ENCODE results near the gene CTSL.
A peak's percentile ranks its signal among the peaks of the same experiment; 100 is the strongest.

The CTSL gene

GRCh38 chr9:87711857-87712800 is 13.8 kb upstream of the CTSL start (continued):
- no peak for TF ChIP-seq ZNF16 (tag by site-specific recombination; IDR thresholded peaks at IDR 0.05; ENCODE audit: low read depth)
- 0 out of 2 replicates have a peak, but pooled peaks have one; percentile 22 for TF ChIP-seq ZNF629 (tag by site-specific recombination; IDR thresholded peaks at IDR 0.05)
- peak; percentile 82 for TF ChIP-seq ZFHX2 (tag by site-specific recombination; conservative IDR thresholded peaks at IDR 0.05)
- peak; percentile 37 for TF ChIP-seq ZNF366 (tag by site-specific recombination; conservative IDR thresholded peaks at IDR 0.05)
- no peak for TF ChIP-seq FEZF1 (tag by site-specific recombination; IDR thresholded peaks at IDR 0.05)
- TF ChIP-seq ZNF223 (tag by site-specific recombination; IDR thresholded peaks at IDR 0.05): no peak

GRCh38 chr9:87712801-87713277 is 13.1 kb upstream of the CTSL start:
- H3K4me3 ChIP-seq (ENCODE audit: low read depth, low read length): no peak overlapping the region
- CTCF ChIA-PET: no interaction called here
- H3K4me1 ChIP-seq (ENCODE audit: control insufficient read depth, insufficient read depth, low read length): no peaks in the 10 kb centered on the region
- H3K27ac ChIP-seq (ENCODE audit: extremely low read depth, low read depth, low read length): no peak overlapping the region
- H3K36me3 ChIP-seq (ENCODE audit: control insufficient read depth in 2 of 2, insufficient read depth in 1 of 2, low read length in 2 of 2): peaks cover 0 to 3% of the 10 kb centered on the region in 2 experiments; a peak in 1 of 3 replicates
- POLR2A ChIA-PET: interaction anchor here (0.5 kb wide), 1 partner anchor 12 kb away, joined by 4 read pairs; no protein-coding TSS in a partner anchor
- H3K9me3 ChIP-seq (ENCODE audit: control insufficient read depth, insufficient read depth, low read depth, low read length): no peaks in the 10 kb centered on the region
- TF ChIP-seq ZSCAN4 (tag by site-specific recombination; IDR thresholded peaks at IDR 0.05): peak; percentile 83
- TF ChIP-seq ZSCAN18 (tag by site-specific recombination; IDR thresholded peaks at IDR 0.05): no peak
- 0 out of 2 replicates have a peak, but pooled peaks have one; percentile 31 for TF ChIP-seq ZNF704 (tag by site-specific recombination; IDR thresholded peaks at IDR 0.05)
- no peak for TF ChIP-seq ZNF658 (tag by site-specific recombination; IDR thresholded peaks at IDR 0.05)
- 0 out of 2 replicates have a peak, but pooled peaks have one; percentile 25 for TF ChIP-seq ZNF707 (tag by site-specific recombination; IDR thresholded peaks at IDR 0.05)

- CTCF ChIA-PET: no interaction called here
- Histone ChIP-seq H3K4me3 (ENCODE audit: low read depth, low read length) (no peak overlapping the region), H3K27ac (ENCODE audit: extremely low read depth, low read depth, low read length) (no peak overlapping the region)
- no peak for TF ChIP-seq EGR2 (tag by site-specific recombination; IDR thresholded peaks at IDR 0.05; ENCODE audit: low read depth)
- no peak for TF ChIP-seq ZNF157 (tag by site-specific recombination; IDR thresholded peaks at IDR 0.05)
- no peak for TF ChIP-seq TRIM28 (IDR thresholded peaks at IDR 0.05; ENCODE audit: borderline replicate concordance, low read length)
- TF ChIP-seq ZNF202 (tag by site-specific recombination; IDR thresholded peaks at IDR 0.05; ENCODE audit: borderline replicate concordance): 0 out of 2 replicates have a peak, but pooled peaks have one; percentile 27
- peak; percentile 16; the same call in 1 of the 2 replicates for TF ChIP-seq ZBTB20 (tag by site-specific recombination; IDR thresholded peaks at IDR 0.05)
- no peak for TF ChIP-seq SP2 (tag by site-specific recombination; IDR thresholded peaks at IDR 0.05)
- TF ChIP-seq ZBTB6 (tag by site-specific recombination; IDR thresholded peaks at IDR 0.05): no peak
- TF ChIP-seq ZSCAN5A (tag by site-specific recombination; IDR thresholded peaks at IDR 0.05): no peak
- TF ChIP-seq ZNF624 (tag by site-specific recombination; IDR thresholded peaks at IDR 0.05): no peak
- TF ChIP-seq ZNF354C (tag by site-specific recombination; IDR thresholded peaks at IDR 0.05; ENCODE audit: borderline replicate concordance, low read depth): no peak
- no peak for TF ChIP-seq SCRT2 (tag by site-specific recombination; IDR thresholded peaks at IDR 0.05)
- no peak for TF ChIP-seq ZNF174 (tag by site-specific recombination; IDR thresholded peaks at IDR 0.05)
- 0 out of 2 replicates have a peak, but pooled peaks have one; percentile 14 for TF ChIP-seq ZNF548 (tag by site-specific recombination; IDR thresholded peaks at IDR 0.05)
- TF ChIP-seq ZNF223 (tag by site-specific recombination; IDR thresholded peaks at IDR 0.05): no peak
- no peak for TF ChIP-seq ZNF416 (tag by site-specific recombination; IDR thresholded peaks at IDR 0.05)
- no peak for TF ChIP-seq ZNF248 (tag by site-specific recombination; IDR thresholded peaks at IDR 0.05)
These were observed 12.5 kb upstream of the CTSL start for GRCh38 chr9:87713278-87713987.

More at GRCh38 chr9:87713278-87713987, 12.5 kb upstream of the CTSL start:
- POLR2A ChIA-PET: no interaction called here
- Histone ChIP-seq H3K36me3 (ENCODE audit: control insufficient read depth in 2 of 2, insufficient read depth in 1 of 2, low read length in 2 of 2) (no peaks in the 10 kb centered on the region), H3K9me3 (ENCODE audit: control insufficient read depth, insufficient read depth, low read depth, low read length) (no peaks in the 10 kb centered on the region), H3K4me1 (ENCODE audit: control insufficient read depth, insufficient read depth, low read length) (no peaks in the 10 kb centered on the region)
